Measurements from ENCODE around the gene MNX1. TPM values are rescaled to one million over a fixed set of nuclear protein-coding genes. Genes with fewer than 3 reads are reported as not detected.

Gene MNX1
- polyA plus RNA-seq, 1 experiment: not detected

DNA sequence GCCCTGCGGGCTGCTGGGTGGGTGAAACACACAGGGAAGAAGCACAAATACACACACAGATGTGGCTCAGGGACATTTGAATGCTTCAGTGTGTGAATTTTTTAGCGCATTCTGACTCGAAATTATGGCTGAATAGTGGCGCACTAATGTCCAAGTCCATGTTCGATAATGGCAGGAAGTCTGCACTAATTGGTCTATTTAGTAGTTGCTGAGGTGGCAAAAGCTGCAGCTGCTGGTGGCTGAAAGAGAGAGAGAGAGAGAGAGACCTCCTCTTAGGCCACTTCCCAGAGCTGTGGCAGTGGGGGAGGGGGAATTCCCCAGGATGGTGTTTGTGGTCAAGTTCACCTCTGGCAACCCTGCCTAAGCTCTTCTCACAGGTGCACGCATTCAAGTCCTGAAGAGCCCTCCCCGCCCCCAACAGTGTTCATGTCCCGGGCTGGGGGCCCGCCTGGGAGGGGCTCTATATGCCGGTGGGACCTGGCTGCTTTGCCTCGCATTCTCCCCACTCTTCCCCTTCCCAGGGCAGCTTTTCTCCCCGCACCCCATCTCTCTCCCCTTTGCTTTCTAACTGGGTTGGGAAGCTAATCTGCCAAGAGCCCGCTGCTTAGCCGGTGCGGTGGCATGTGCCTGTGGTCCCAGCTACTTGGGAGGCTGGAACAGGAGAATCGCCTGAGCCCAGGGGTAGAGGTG lies 6.0 kb upstream of the MNX1 start:
- POLR2A ChIA-PET: no interaction called here
- Histone ChIP-seq H3K4me3 (ENCODE audit: low read depth, low read length) (no peak overlapping the region), H3K27ac (ENCODE audit: low read depth, low read length) (no peak overlapping the region), H3K27me3 (ENCODE audit: control insufficient read depth, insufficient read depth, low read length) (peaks cover 98% of the 10 kb centered on the region), H3K9me3 (ENCODE audit: control insufficient read depth, insufficient read depth, low read length) (peaks cover 4% of the 10 kb centered on the region; the same call in 1 of the 2 replicates)
- CTCF ChIA-PET: interaction anchor here (0.6 kb wide), 1 partner anchor 338 kb away, joined by 3 read pairs; no protein-coding TSS in a partner anchor
- DNase-seq (ENCODE audit: low read depth, low spot score): no peak
- TF ChIP-seq, protein P1, sequence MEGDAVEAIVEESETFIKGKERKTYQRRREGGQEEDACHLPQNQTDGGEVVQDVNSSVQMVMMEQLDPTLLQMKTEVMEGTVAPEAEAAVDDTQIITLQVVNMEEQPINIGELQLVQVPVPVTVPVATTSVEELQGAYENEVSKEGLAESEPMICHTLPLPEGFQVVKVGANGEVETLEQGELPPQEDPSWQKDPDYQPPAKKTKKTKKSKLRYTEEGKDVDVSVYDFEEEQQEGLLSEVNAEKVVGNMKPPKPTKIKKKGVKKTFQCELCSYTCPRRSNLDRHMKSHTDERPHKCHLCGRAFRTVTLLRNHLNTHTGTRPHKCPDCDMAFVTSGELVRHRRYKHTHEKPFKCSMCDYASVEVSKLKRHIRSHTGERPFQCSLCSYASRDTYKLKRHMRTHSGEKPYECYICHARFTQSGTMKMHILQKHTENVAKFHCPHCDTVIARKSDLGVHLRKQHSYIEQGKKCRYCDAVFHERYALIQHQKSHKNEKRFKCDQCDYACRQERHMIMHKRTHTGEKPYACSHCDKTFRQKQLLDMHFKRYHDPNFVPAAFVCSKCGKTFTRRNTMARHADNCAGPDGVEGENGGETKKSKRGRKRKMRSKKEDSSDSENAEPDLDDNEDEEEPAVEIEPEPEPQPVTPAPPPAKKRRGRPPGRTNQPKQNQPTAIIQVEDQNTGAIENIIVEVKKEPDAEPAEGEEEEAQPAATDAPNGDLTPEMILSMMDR (IDR thresholded peaks at IDR 0.05; ENCODE audit: low read depth, low read length): no peak

DNA sequence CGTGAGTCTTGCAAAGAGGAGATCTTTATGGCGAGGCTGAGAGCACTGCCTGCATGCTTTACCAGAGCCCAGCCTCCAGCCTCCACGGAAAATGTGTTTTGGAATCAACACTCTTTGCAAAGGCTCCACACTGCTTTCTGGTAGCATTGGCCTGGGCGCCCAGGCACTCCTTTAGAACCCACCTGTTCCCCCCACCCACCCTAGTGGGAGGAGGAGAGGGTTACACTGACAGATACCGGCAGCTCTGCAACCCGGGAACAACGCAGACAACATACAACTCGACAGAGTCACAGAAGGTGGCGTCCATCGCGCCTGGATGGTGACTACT lies 5.5 kb upstream of the MNX1 start:
- Histone ChIP-seq H3K27me3 (ENCODE audit: control insufficient read depth, insufficient read depth, low read length) (peaks cover 100% of the 10 kb centered on the region), H3K9me3 (ENCODE audit: control insufficient read depth, insufficient read depth, low read length) (peaks cover 4% of the 10 kb centered on the region; the same call in 1 of the 2 replicates), H3K4me3 (ENCODE audit: low read depth, low read length) (no peak overlapping the region), H3K27ac (ENCODE audit: low read depth, low read length) (no peak overlapping the region)
- no peak for DNase-seq (ENCODE audit: low read depth, low spot score)
- ChIA-PET POLR2A (no interaction called here), CTCF (no interaction called here)
- TF ChIP-seq, protein P1 (IDR thresholded peaks at IDR 0.05; ENCODE audit: low read depth, low read length): no peak

DNA sequence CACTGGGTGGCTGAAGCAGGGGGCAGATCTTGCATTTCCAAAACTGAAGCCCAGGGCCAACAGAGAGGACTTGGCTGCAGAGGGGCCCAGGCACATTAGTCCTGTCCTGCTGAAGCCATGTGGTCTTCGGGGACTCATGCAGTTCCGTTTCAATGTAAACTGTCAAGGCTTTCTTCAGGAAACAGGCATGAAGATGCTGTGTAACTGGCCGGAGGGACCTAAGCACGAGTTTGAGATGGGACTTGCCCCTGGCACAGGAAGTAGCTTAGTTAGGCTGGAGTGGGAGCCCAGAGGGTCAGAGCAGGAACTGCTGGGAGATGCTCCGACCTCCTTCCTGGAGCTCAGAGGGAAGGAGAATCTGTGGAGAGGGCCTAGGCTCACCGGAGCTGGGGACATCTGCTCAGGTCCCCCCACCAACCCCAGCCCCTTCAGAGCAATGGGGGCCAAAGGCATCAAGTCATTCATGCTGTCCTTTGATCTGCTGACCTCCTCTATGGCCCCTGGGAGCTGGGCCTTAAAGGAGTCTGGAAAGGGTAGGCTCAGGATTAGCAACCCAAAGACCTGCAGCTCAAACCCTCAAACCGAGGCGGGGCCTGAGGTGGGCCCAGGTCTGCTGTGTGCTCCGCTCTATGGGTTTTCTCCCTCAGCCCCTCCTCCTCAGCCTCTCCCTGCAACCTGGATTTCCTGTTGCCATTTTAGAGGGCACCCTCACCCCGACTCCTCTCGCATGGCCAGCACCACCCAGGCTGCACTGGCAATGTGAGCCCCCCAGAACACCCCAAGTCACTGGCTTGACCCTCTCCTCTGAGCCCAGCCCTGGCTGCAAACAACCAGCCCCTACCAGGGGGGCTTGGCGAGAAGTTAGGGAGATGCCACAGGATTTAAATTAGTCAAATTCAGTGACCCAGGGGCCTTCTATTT lies 4.4 kb upstream of the MNX1 start:
- POLR2A ChIA-PET: no interaction called here
- no peak overlapping the region for H3K27ac ChIP-seq (ENCODE audit: low read depth, low read length)
- DNase-seq (ENCODE audit: low read depth, low spot score): no peak
- H3K9me3 ChIP-seq (ENCODE audit: control insufficient read depth, insufficient read depth, low read length): no peaks in the 10 kb centered on the region; the same call in 1 of the 2 replicates
- TF ChIP-seq, protein P1 (IDR thresholded peaks at IDR 0.05; ENCODE audit: low read depth, low read length): no peak
- CTCF ChIA-PET: no interaction called here
- H3K4me3 ChIP-seq (ENCODE audit: low read depth, low read length): no peak overlapping the region
- peaks cover 91% of the 10 kb centered on the region for H3K27me3 ChIP-seq (ENCODE audit: control insufficient read depth, insufficient read depth, low read length)

DNA sequence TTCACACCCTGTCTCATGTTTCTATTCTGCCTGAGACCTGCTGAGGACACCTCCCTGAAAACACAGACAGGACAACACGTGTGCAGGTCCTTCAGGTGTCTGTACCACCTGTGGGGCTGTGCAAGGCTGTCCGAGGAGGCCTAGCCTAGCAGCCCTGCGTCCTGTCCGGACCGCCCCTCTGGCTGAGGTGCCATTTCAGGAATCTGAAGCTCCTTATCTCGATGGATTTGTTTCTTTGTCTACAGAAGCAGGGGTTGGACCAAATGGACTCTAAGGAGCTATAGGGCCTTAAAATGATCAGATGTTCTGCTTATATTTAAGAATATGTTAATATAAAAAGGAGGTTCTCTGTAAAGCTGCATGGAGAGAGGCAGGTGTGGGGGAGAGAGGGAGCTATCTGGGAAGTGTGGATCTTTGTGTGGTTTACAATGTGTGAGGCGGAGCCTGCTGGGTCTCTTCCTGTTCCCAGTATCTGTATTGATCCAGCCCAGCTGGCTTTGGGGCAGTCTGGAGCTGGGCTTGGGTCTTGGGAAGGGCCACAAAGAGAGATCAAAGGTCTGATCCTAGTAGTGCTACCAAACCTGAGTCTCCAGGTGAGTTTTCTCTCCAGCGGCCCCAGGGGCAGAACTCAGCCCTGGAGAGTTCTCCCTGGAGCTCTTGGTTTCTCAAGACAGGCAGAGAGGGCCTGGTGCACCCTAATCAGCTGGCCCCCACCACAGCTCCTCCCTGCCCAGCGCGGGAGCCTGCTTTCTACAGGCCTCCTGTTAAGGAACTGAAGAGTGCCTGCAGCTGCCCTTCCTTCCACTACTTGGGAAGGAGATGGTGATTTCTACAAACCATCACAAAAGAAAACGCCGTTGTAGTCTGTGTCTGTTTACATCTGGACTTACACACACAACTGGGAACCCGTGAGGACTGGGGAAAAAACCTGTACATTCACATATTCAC lies 3.4 kb upstream of the MNX1 start:
- ChIA-PET POLR2A (no interaction called here), CTCF (no interaction called here)
- no peak overlapping the region for H3K4me3 ChIP-seq (ENCODE audit: low read depth, low read length)
- H3K9me3 ChIP-seq (ENCODE audit: control insufficient read depth, insufficient read depth, low read length): no peaks in the 10 kb centered on the region; the same call in 1 of the 2 replicates
- DNase-seq (ENCODE audit: low read depth, low spot score): no peak
- H3K27ac ChIP-seq (ENCODE audit: low read depth, low read length): no peak overlapping the region
- TF ChIP-seq, protein P1 (IDR thresholded peaks at IDR 0.05; ENCODE audit: low read depth, low read length): no peak
- H3K27me3 ChIP-seq (ENCODE audit: control insufficient read depth, insufficient read depth, low read length): peaks cover 88% of the 10 kb centered on the region
